Measurements from ENCODE around the gene MAPRE2. TPM values are rescaled to one million over a fixed set of nuclear protein-coding genes. Genes with fewer than 3 reads are reported as not detected.

Gene MAPRE2
- total and polyA plus RNA-seq, 2 of the 13 experiments (the other 11 are each of a cell fraction or from before 2014, with no cell fraction given), result 34.5 to 67.9 TPM

GRCh38 chr18:35171315-35171987 lies 130.2 kb downstream of the MAPRE2 start (continued):
- TF ChIP-seq ZUFSP (CRISPR knock-in tag; IDR thresholded peaks at IDR 0.05; ENCODE audit: borderline replicate concordance) (no peak), MYPOP (CRISPR knock-in tag; IDR thresholded peaks at IDR 0.05) (no peak), ZNF883 (CRISPR knock-in tag; IDR thresholded peaks at IDR 0.05; ENCODE audit: not compliant biosample characterization) (no peak), ZNF205 (CRISPR knock-in tag; IDR thresholded peaks at IDR 0.05) (no peak), ZNF543 (CRISPR knock-in tag; IDR thresholded peaks at IDR 0.05) (no peak), CBX5 (CRISPR knock-in tag; IDR thresholded peaks at IDR 0.05; ENCODE audit: borderline replicate concordance) (no peak), GATA4 (IDR thresholded peaks at IDR 0.05; ENCODE audit: borderline replicate concordance, low read depth) (no peak), EED (CRISPR knock-in tag; IDR thresholded peaks at IDR 0.05) (no peak), GMEB2 (CRISPR knock-in tag; IDR thresholded peaks at IDR 0.05; ENCODE audit: low read depth) (no peak), KLF13 (CRISPR knock-in tag; IDR thresholded peaks at IDR 0.05) (no peak), SP4 (CRISPR knock-in tag; IDR thresholded peaks at IDR 0.05) (no peak), HMGXB3 (CRISPR knock-in tag; IDR thresholded peaks at IDR 0.05; ENCODE audit: borderline replicate concordance) (no peak), ZNF550 (CRISPR knock-in tag; IDR thresholded peaks at IDR 0.05; ENCODE audit: borderline replicate concordance) (no peak), ZNF770 (CRISPR knock-in tag; IDR thresholded peaks at IDR 0.05) (no peak), KAT2B (IDR thresholded peaks at IDR 0.05; ENCODE audit: borderline replicate concordance, low read depth, low read length) (no peak), ZBTB3 (CRISPR knock-in tag; IDR thresholded peaks at IDR 0.05; ENCODE audit: borderline replicate concordance, low read depth) (no peak), SMARCE1 (IDR thresholded peaks at IDR 0.05; ENCODE audit: borderline replicate concordance) (no peak), ZNF552 (CRISPR knock-in tag; IDR thresholded peaks at IDR 0.05; ENCODE audit: borderline replicate concordance) (no peak)

Measured in HepG2 (cell line).